HepG2 (cell line): ENCODE results near the gene TBKBP1. TPM values are rescaled to one million over a fixed set of nuclear protein-coding genes. Genes with fewer than 3 reads are reported as not detected.

Experiments
- BCLAF1 ChIP-seq: fragments of 450-650 bp; IDR thresholded peaks from 2 replicates; pipeline ENCODE4 v1.6.1; 2017; ENCODE audit warnings: mild to moderate bottlenecking
- ETV5 ChIP-seq: IDR thresholded peaks from 2 replicates; pipeline ENCODE4 v1.6.1; 2018; ENCODE audit warnings: missing biosample characterization, missing genetic modification reagents, inconsistent platforms, borderline replicate concordance
- KLF6 ChIP-seq: IDR thresholded peaks from 2 replicates; pipeline ENCODE4 v1.8.0; 2016; ENCODE audit warnings: missing biosample characterization, missing genetic modification reagents
- PRDM10 ChIP-seq: sonication (generic); formaldehyde crosslinking; IDR thresholded peaks from 2 replicates; pipeline ENCODE4 v1.4.0; 2020; ENCODE audit warnings: low read depth, missing genetic modification reagents
- REPIN1 ChIP-seq: sonication (generic); formaldehyde crosslinking; IDR thresholded peaks from 2 replicates; pipeline ENCODE4 v1.8.0; 2022; ENCODE audit warnings: missing genetic modification reagents, low read depth, mild to moderate bottlenecking, borderline replicate concordance
- SP1 ChIP-seq, 2 experiments: fragments of 450-650 bp in 1 of 2; sonication (generic) in 1 of 2; formaldehyde crosslinking in 1 of 2; IDR thresholded peaks; 2 replicates each; pipeline versions ENCODE4 v1.4.0 to v1.6.1; 2016 to 2020; ENCODE audit warnings: missing genetic modification reagents in 1 of 2
- TARDBP ChIP-seq: sonication (generic); formaldehyde crosslinking; IDR thresholded peaks from 2 replicates; pipeline ENCODE4 v1.8.0; 2022; ENCODE audit warnings: mild to moderate bottlenecking, missing genetic modification reagents
- TFDP1 ChIP-seq: IDR thresholded peaks from 2 replicates; pipeline ENCODE4 v1.6.1; 2016; ENCODE audit warnings: missing compliant biosample characterization, missing genetic modification reagents, borderline replicate concordance
- ZBTB39 ChIP-seq: sonication (generic); formaldehyde crosslinking; IDR thresholded peaks from 2 replicates; pipeline ENCODE4 v1.5.0; 2020; ENCODE audit warnings: missing genetic modification reagents
- ZNF235 ChIP-seq: sonication (generic); formaldehyde crosslinking; IDR thresholded peaks from 2 replicates; pipeline ENCODE4 v1.8.1; 2023; ENCODE audit warnings: mild to moderate bottlenecking, missing genetic modification reagents, borderline replicate concordance
- ZNF281 ChIP-seq: sonication (generic); formaldehyde crosslinking; IDR thresholded peaks from 2 replicates; pipeline ENCODE4 v1.4.0; 2020; ENCODE audit warnings: missing genetic modification reagents, borderline replicate concordance
- ZNF558 ChIP-seq: sonication (generic); formaldehyde crosslinking; IDR thresholded peaks from 2 replicates; pipeline ENCODE4 v1.9.0; 2022; ENCODE audit warnings: mild to moderate bottlenecking, missing genetic modification reagents, borderline replicate concordance
- ZSCAN25 ChIP-seq: sonication (generic); formaldehyde crosslinking; IDR thresholded peaks from 2 replicates; pipeline ENCODE4 v1.8.0; 2022; ENCODE audit warnings: mild to moderate bottlenecking, missing genetic modification reagents
- polyA plus RNA-seq, 8 experiments: library from polyadenylated mRNA; depleted of rRNA in 3 of 8; stranded (reverse) in 7 of 8; unstranded in 1 of 8; fragments of >200 nt; fragmentation: Illumina TruSeq in 4 of 8; extraction: Trizol in 4 of 8; gene quantifications; 2 replicates each; pipeline versions ENCODE4 v1.2.1 to v1.2.3, GENCODE V29; 2011 to 2016; ENCODE audit warnings: low read depth in 4 of 8, missing spikeins in 1 of 8, mixed read lengths in 1 of 8; ENCODE audit not compliant: insufficient read depth in 1 of 8
- total RNA-seq, 5 experiments: library from RNA; depleted of rRNA; stranded (reverse); fragments of >200 nt; fragmentation: Illumina TruSeq; extraction: Trizol; gene quantifications; 2 replicates each; pipeline ENCODE4 v1.2.3, GENCODE V29; 2016; ENCODE audit warnings: low read depth in 1 of 5

The TBKBP1 gene
- total and polyA plus RNA-seq, 2 of the 13 experiments (the other 11 are each of a cell fraction or from before 2014, with no cell fraction given) = 2.6 to 7.0 TPM

- TF ChIP-seq TFDP1 = peak; percentile 94
- TF ChIP-seq ZNF281 = peak; percentile 82
- TF ChIP-seq ZSCAN25 = peak; percentile 97
- peak; percentile 90; the same call in 1 of the 2 replicates for TF ChIP-seq TARDBP
- peak; percentile 53; the same call in 1 of the 2 replicates for TF ChIP-seq ETV5 (CRISPR knock-in tag)
- TF ChIP-seq PRDM10 (CRISPR knock-in tag) = 0 out of 2 replicates have a peak, but pooled peaks have one; percentile 32
- 0 out of 2 replicates have a peak, but pooled peaks have one; percentile 40 for TF ChIP-seq ZNF235 (CRISPR knock-in tag)
- TF ChIP-seq KLF6 (CRISPR knock-in tag) = peak; percentile 56; the same call in 1 of the 2 replicates
- TF ChIP-seq ZNF558 (CRISPR knock-in tag) = no peak; the same call in 1 of the 2 replicates
- no peak for TF ChIP-seq SP1 (IDR thresholded peaks at IDR 0.05)
- peak; percentile 84 for TF ChIP-seq SP1 (CRISPR knock-in tag; IDR thresholded peaks at IDR 0.05)
- no peak for TF ChIP-seq BCLAF1
- TF ChIP-seq ZBTB39 = no peak
- peak; percentile 67; the same call in 1 of the 2 replicates for TF ChIP-seq REPIN1 (CRISPR knock-in tag)
Measured at GRCh38 chr17:47650525-47651522, 43.1 kb upstream of the TBKBP1 start (continued).
